OCI-LY3 (cell line): Measurements from ENCODE around the gene KIAA1328.

Source experiments
- CTCF ChIP-seq: fragments of 200-600, 300-600 bp; sonication (generic); IDR thresholded peaks from 2 replicates; pipeline ENCODE4 v1.5.1; 2014; ENCODE audit warnings: antibody characterized with exemption, low read length, low read depth
- EZH2phosphoT487 ChIP-seq: fragments of 200-600 bp; shearing (Covaris generic); IDR thresholded peaks from 2 replicates; pipeline ENCODE4 v1.6.1; 2018; ENCODE audit warnings: antibody characterized with exemption, mixed run types, low read depth

DNA sequence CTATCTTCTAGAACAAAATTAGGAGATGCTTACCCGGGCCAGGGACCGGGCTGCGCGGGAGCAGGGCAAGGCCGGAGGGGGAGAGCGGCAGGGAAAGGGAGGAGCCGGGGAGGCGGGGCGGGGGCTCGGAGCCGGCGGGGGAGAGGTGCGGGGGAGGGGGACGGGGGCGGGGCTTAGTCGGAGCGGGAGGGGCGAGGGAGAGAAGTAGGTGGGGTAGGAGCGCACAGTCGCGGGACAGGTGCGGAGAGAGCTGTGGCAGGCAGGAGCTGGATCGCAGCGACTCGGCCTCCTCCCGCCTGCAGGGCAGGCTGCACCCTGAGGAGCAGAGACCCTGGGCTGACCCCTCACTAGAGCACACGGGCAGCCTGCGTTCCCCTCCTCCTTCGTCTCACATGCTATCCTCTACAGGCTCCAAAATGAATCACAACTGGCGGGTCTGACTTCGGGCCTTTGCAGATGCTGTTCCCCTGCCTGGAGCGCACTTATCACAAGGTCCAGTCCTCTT, 446.4 kb downstream of the KIAA1328 start:
- TF ChIP-seq EZH2phosphoT487 (no peak), CTCF (no peak)
